Aorta (tissue), 5 donors: ENCODE measurements around the gene TRAP1. TPM values are rescaled to one million over a fixed set of nuclear protein-coding genes. Genes with fewer than 3 reads are reported as not detected.
A peak's percentile ranks its signal among the peaks of the same experiment; 100 is the strongest.
"Not testable (repeated sequence)": the region's sequence is repeated elsewhere in the genome, so short reads cannot be mapped to it uniquely, and the experiment has no call there.

Experiments used
- ATAC-seq: fragments of 200-7000 bp; cut with Tn5 transposase; one replicate; pipeline ENCODE4 v1.9.1; 2022; ENCODE audit warnings: moderate library complexity; ENCODE audit not compliant: low FRiP score
- DNase-seq, 2 donors: peaks; one replicate each; pipeline ENCODE4 v3.0.0-alpha.2; 2020
- H3K27ac ChIP-seq, 2 donors: one replicate each; pipeline ENCODE4 v1.5.1; 2013; ENCODE audit warnings: low read length in 2 of 2, mild to moderate bottlenecking in 2 of 2, moderate library complexity in 2 of 2, control low read depth in 1 of 2, inconsistent platforms in 1 of 2, low read depth in 1 of 2
- H3K27me3 ChIP-seq, 2 donors: one replicate each; pipeline ENCODE4 v1.6.1; 2013; ENCODE audit warnings: control low read depth in 1 of 2, low read length in 1 of 2, mild to moderate bottlenecking in 1 of 2, moderate library complexity in 1 of 2; ENCODE audit not compliant: insufficient read depth in 2 of 2, control insufficient read depth in 1 of 2
- H3K36me3 ChIP-seq, 2 donors: one replicate each; pipeline ENCODE4 v1.6.1; 2013; ENCODE audit warnings: control low read depth in 1 of 2, low read length in 1 of 2, mild to moderate bottlenecking in 1 of 2; ENCODE audit not compliant: insufficient read depth in 2 of 2, control insufficient read depth in 1 of 2
- H3K4me1 ChIP-seq, 2 donors: one replicate each; pipeline ENCODE4 v1.6.1; 2013; ENCODE audit warnings: low read length in 2 of 2, control low read depth in 1 of 2, mild to moderate bottlenecking in 1 of 2, moderate library complexity in 1 of 2; ENCODE audit not compliant: insufficient read depth in 2 of 2, control insufficient read depth in 1 of 2
- H3K4me3 ChIP-seq, 2 donors: one replicate each; pipeline ENCODE4 v1.5.1; 2013; ENCODE audit warnings: low read length in 2 of 2, control low read depth in 1 of 2, mild to moderate bottlenecking in 1 of 2
- H3K9me3 ChIP-seq: one replicate; pipeline ENCODE4 v1.6.1; 2013; ENCODE audit warnings: mild to moderate bottlenecking, low read length; ENCODE audit not compliant: control insufficient read depth
- WGBS, 2 donors: extraction: QIAGEN DNeasy Blood & Tissue Kit; methylation state at CpG; one replicate each; pipeline ENCODE4 v1.1.7; 2013; 5-methylcytosine and 5-hydroxymethylcytosine counted together
- intact Hi-C, 2 donors: fragments of 100-400 bp; cut with DNase I; formaldehyde crosslinking; loops; one replicate each; pipeline versions ENCODE4 v1.14.2 to v1.15.0; 2022
- polyA plus RNA-seq, 2 donors: library from polyadenylated mRNA; stranded (reverse); fragments of 200-250 nt; gene quantifications; one replicate each; pipeline ENCODE4 v1.2.3, GENCODE V29; 2013
- total RNA-seq, 2 donors: library from RNA; stranded (reverse); fragmentation: NEBNext Ultra II Directional; extraction: Animal tissue kit (Norgen Biotek cat#: 25700); gene quantifications; one replicate each; pipeline ENCODE4 v1.2.1, GENCODE V29; 2021
- donor health status: healthy with polysubstance abuse.
- donor health status: Bipolar disorder and iron deficiency.
- donor health status: DM: no; HTN: no; CAD: no.
- donor health status: DM: no; HTN: no; CAD: no.
- donor health status: DM: yes; HTN: yes; CAD: no.

The TRAP1 gene
- total and polyA plus RNA-seq, 4 donors: 19.2 to 183 (median 58.6) TPM

GRCh38 chr16:3725276-3725675 is 8.0 kb upstream of the TRAP1 start:
- Histone ChIP-seq H3K4me1 (no peaks in the 10 kb centered on the region), H3K27me3 (no peaks in the 10 kb centered on the region), H3K9me3 (no peaks in the 10 kb centered on the region), H3K4me3 (no peak overlapping the region), H3K27ac (no peak overlapping the region), H3K36me3 (peaks cover 0 to 9% of the 10 kb centered on the region in 2 donors)
- ATAC-seq: no peak
- 78 to 79% methylated on average over 8 of the region's 8 CpGs for WGBS, 2 donors
- intact Hi-C loops: no loop called here
- peak in 1 of 2 donors; percentile 45 for DNase-seq

- no peaks in the 10 kb centered on the region for H3K9me3 ChIP-seq
These were observed 5.2 kb upstream of the TRAP1 start for GRCh38 chr16:3722508-3722907.

GRCh38 chr16:3720418-3720817 is 3.1 kb upstream of the TRAP1 start:
- Histone ChIP-seq H3K27me3 (no peaks in the 10 kb centered on the region), H3K4me3 (no peak overlapping the region), H3K4me1 (no peaks in the 10 kb centered on the region), H3K36me3 (no peaks in the 10 kb centered on the region), H3K27ac (no peak overlapping the region), H3K9me3 (no peaks in the 10 kb centered on the region)
- DNase-seq: peak in 1 of 2 donors; percentile 57
- 81 to 84% methylated on average over 11 of the region's 11 CpGs for WGBS, 2 donors
- ATAC-seq: no peak
- intact Hi-C loops: no loop called here

More at GRCh38 chr16:3722508-3722907, 5.2 kb upstream of the TRAP1 start:
- H3K4me3 ChIP-seq: no peak overlapping the region
- WGBS, 2 donors: 92 to 94% methylated on average over 10 of the region's 10 CpGs
- H3K27ac ChIP-seq: no peak overlapping the region
- H3K27me3 ChIP-seq: no peaks in the 10 kb centered on the region
- DNase-seq (no peak), ATAC-seq (no peak)
- intact Hi-C loops: no loop called here
- no peaks in the 10 kb centered on the region for H3K36me3 ChIP-seq
- H3K4me1 ChIP-seq: no peaks in the 10 kb centered on the region

- no peak overlapping the region for H3K27ac ChIP-seq
- no peaks in the 10 kb centered on the region for H3K36me3 ChIP-seq
- H3K27me3 ChIP-seq: no peaks in the 10 kb centered on the region
- WGBS, 2 donors: 94% methylated on average over 10 of the region's 10 CpGs
- no peak for DNase-seq
- no peaks in the 10 kb centered on the region for H3K9me3 ChIP-seq
- no peak overlapping the region for H3K4me3 ChIP-seq
- no peaks in the 10 kb centered on the region for H3K4me1 ChIP-seq
- ATAC-seq: no peak
- intact Hi-C loops: no loop called here
These were observed 1.3 kb upstream of the TRAP1 start for GRCh38 chr16:3718628-3719027.

- WGBS, 2 donors: 22 to 25% methylated on average over 5 of the region's 5 CpGs
These were observed 681 bp upstream of the TRAP1 start for GRCh38 chr16:3718019-3718391.

GRCh38 chr16:3716831-3717234 is 491 bp downstream of the TRAP1 start:
- peak overlapping the region; percentile 62 to 70 for H3K4me3 ChIP-seq
- H3K9me3 ChIP-seq: no peaks in the 10 kb centered on the region
- H3K4me1 ChIP-seq: no peaks in the 10 kb centered on the region
- H3K27me3 ChIP-seq: no peaks in the 10 kb centered on the region
- intact Hi-C loops: no loop called here
- peak overlapping the region in 1 of 2 donors; percentile 1 for H3K27ac ChIP-seq
- 0% methylated on average over 33 to 34 of the region's 34 CpGs for WGBS, 2 donors
- no peak for DNase-seq
- no peak for ATAC-seq
- no peaks in the 10 kb centered on the region for H3K36me3 ChIP-seq

More at GRCh38 chr16:3718019-3718391, 681 bp upstream of the TRAP1 start:
- intact Hi-C loops: no loop called here
- DNase-seq (no peak), ATAC-seq (no peak)
- Histone ChIP-seq H3K9me3 (no peaks in the 10 kb centered on the region), H3K4me1 (no peaks in the 10 kb centered on the region), H3K4me3 (peak overlapping the region; percentile 32 to 62), H3K27me3 (no peaks in the 10 kb centered on the region), H3K27ac (peak overlapping the region in 1 of 2 donors; percentile 80), H3K36me3 (no peaks in the 10 kb centered on the region)

- intact Hi-C loops: no loop called here
- WGBS, 2 donors: 91 to 93% methylated on average over 7 of the region's 7 CpGs
- DNase-seq: no peak
- Histone ChIP-seq H3K36me3 (no peaks in the 10 kb centered on the region), H3K4me3 (no peak overlapping the region), H3K4me1 (no peaks in the 10 kb centered on the region), H3K27ac (no peak overlapping the region), H3K9me3 (no peaks in the 10 kb centered on the region), H3K27me3 (no peaks in the 10 kb centered on the region)
- no peak for ATAC-seq
These were observed 1.9 kb downstream of the TRAP1 start for GRCh38 chr16:3715430-3715829.

- WGBS, 2 donors: 95 to 97% methylated on average over 10 of the region's 10 CpGs
- ATAC-seq, DNase-seq, H3K4me3 ChIP-seq, H3K27me3 ChIP-seq, H3K9me3 ChIP-seq, H3K27ac ChIP-seq, intact Hi-C loops, H3K36me3 ChIP-seq, H3K4me1 ChIP-seq: not testable (repeated sequence)
These were observed 2.9 kb downstream of the TRAP1 start for GRCh38 chr16:3714378-3714777.

GRCh38 chr16:3713587-3714242 is 3.6 kb downstream of the TRAP1 start:
- WGBS, 2 donors: 87 to 88% methylated on average over 15 of the region's 15 CpGs
- ATAC-seq (no peak), DNase-seq (peak in 1 of 2 donors; percentile 35)
- Histone ChIP-seq H3K27me3 (no peaks in the 10 kb centered on the region), H3K4me1 (no peaks in the 10 kb centered on the region), H3K36me3 (no peaks in the 10 kb centered on the region), H3K4me3 (no peak overlapping the region), H3K9me3 (no peaks in the 10 kb centered on the region), H3K27ac (no peak overlapping the region)
- intact Hi-C loops: no loop called here
